Coronary artery (tissue), 2 donors: ENCODE results near the gene AHCYL2.

Source experiments
- DNase-seq: peaks from one replicate; pipeline ENCODE4 v3.0.0-alpha.2; 2017; ENCODE audit warnings: low spot score
- H3K27ac ChIP-seq, 2 donors: fragments of 200-600 bp; sonication (generic); one replicate each; pipeline ENCODE4 v1.5.1; 2016 to 2019
- H3K4me3 ChIP-seq: fragments of 200-600 bp; sonication (generic); 2 replicates; pipeline ENCODE4 v1.5.1; 2016; ENCODE audit warnings: mild to moderate bottlenecking, moderate library complexity
- TF ChIP-seq, protein P1 (sequence below): fragments of 200-600 bp; sonication (generic); IDR thresholded peaks from one replicate; pipeline ENCODE4 v1.5.1; 2019; ENCODE audit warnings: antibody characterized with exemption

Gene AHCYL2

DNA sequence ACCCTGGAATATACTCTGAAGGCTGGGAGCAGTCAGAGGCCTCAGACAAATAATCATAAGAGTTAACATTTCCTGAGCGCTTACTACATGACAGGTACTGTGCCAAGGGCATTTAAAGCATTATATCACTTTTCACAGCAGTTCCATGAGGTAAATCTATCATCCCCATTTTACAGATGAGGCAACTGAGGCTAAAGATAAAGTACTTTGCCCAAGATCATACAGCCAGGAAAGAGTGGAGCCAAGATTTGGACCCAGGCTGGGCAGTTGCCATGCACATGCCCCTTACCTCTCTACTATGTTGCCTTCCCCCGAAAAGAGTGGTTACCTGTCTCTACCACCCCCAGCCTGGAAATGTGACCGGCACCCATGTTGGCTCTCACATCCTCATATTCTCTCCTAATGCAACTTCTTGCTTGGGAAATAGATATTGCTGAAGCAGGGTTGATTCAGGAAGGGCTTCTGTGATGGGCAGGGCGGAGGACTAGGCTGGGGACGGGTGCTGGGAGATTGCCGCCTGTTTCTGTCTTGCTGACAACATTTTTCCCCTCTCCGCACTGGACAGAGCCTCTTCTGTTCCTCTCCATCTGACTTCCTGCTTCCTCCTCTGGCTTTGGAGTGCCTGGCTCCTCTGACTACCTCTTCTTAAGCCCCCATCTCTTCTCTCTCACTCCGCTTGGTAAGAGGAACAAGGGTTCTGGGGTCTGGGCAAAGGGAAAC, 22.6 kb upstream of the AHCYL2 start:
- TF ChIP-seq, protein P1, sequence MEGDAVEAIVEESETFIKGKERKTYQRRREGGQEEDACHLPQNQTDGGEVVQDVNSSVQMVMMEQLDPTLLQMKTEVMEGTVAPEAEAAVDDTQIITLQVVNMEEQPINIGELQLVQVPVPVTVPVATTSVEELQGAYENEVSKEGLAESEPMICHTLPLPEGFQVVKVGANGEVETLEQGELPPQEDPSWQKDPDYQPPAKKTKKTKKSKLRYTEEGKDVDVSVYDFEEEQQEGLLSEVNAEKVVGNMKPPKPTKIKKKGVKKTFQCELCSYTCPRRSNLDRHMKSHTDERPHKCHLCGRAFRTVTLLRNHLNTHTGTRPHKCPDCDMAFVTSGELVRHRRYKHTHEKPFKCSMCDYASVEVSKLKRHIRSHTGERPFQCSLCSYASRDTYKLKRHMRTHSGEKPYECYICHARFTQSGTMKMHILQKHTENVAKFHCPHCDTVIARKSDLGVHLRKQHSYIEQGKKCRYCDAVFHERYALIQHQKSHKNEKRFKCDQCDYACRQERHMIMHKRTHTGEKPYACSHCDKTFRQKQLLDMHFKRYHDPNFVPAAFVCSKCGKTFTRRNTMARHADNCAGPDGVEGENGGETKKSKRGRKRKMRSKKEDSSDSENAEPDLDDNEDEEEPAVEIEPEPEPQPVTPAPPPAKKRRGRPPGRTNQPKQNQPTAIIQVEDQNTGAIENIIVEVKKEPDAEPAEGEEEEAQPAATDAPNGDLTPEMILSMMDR: no peak
- Histone ChIP-seq H3K27ac (no peak overlapping the region), H3K4me3 (no peak overlapping the region)
- no peak for DNase-seq

DNA sequence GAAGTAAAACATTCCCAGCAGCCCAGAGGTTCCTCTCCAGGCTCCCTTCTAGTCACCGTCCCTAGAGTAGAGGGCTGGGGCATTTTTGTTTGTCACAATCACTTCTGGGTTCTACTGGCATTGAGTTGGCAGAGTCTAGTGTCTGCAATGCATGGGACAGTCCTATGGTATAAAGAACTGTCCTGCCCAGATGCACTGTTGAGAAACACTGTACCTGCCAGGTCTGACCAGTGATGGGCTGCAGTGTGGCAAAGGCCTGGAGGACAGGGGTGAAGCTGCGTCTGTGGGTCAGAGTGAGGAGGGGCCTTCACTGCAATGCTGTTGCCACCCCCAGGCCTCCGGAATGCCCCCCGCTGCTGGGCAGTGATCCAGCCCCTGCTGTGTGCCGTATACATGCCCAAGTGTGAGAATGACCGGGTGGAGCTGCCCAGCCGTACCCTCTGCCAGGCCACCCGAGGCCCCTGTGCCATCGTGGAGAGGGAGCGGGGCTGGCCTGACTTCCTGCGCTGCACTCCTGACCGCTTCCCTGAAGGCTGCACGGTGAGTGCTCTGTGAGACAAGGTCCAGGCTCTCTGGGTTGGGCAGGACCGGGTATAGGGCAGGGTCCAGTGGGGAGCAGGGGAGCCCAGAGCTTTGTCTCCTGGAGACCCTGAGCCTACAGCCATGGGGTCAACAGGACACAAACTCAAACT, 21.6 kb upstream of the AHCYL2 start:
- Histone ChIP-seq H3K27ac (no peak overlapping the region), H3K4me3 (no peak overlapping the region)
- TF ChIP-seq, protein P1: no peak
- no peak for DNase-seq

DNA sequence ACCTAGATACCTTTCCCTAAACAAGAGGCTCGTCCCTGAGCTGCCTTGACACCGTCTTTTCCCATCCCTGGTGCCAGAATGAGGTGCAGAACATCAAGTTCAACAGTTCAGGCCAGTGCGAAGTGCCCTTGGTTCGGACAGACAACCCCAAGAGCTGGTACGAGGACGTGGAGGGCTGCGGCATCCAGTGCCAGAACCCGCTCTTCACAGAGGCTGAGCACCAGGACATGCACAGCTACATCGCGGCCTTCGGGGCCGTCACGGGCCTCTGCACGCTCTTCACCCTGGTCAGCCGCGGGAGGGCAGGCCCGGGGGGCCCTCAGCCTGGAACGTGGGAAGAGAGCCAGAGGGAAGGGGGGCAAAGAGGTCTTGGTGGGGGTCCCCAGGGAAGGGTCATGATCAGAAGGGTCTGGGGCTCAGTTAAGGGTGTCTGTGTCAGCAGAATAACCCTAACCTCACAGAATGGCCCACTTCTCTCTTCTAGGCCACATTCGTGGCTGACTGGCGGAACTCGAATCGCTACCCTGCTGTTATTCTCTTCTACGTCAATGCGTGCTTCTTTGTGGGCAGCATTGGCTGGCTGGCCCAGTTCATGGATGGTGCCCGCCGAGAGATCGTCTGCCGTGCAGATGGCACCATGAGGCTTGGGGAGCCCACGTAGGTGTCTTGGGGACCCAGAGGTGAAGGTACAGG, 19.6 kb upstream of the AHCYL2 start:
- no peak for DNase-seq
- Histone ChIP-seq H3K27ac (no peak overlapping the region), H3K4me3 (no peak overlapping the region)
- TF ChIP-seq, protein P1: no peak

DNA sequence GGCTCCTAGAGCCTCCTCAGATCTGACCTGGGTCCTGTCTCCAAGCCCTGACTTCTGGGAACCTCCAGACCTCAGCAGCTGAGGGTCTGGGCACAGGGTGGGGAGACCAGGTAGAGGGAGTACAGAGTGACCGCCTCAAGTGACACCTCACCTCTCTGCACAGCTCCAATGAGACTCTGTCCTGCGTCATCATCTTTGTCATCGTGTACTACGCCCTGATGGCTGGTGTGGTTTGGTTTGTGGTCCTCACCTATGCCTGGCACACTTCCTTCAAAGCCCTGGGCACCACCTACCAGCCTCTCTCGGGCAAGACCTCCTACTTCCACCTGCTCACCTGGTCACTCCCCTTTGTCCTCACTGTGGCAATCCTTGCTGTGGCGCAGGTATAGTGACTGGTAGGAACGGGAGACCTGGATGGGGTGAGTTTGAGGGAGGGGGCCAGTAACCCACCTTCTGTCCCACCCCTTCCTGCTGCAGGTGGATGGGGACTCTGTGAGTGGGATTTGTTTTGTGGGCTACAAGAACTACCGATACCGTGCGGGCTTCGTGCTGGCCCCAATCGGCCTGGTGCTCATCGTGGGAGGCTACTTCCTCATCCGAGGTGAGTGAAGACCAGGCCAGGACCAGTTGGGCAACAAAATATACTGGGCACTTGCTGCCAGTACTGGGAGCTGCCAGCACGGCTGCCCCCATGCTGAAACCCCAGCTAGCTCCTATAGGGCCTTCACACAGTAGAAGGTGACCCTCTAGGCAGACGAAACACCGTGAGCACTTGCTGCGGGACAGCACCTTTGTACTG, 18.6 kb upstream of the AHCYL2 start:
- Histone ChIP-seq H3K4me3 (no peak overlapping the region), H3K27ac (no peak overlapping the region)
- DNase-seq: no peak
- TF ChIP-seq, protein P1: no peak

DNA sequence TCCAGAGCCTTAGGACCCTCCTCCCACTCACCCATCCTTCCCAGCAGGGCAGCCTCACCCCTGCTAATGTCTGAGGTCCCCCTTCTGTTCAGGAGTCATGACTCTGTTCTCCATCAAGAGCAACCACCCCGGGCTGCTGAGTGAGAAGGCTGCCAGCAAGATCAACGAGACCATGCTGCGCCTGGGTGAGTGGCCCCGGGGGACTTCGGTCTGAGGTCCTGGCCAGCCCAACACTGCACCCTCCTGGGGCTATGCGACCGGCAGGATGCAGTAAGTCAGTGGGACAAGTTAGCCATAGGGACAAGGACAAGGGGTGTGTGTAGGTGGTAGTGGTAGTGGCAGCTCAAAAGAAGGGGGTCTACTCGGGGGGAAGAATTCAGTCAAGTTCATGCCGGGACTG, 16.2 kb upstream of the AHCYL2 start:
- DNase-seq: no peak
- H3K27ac ChIP-seq: no peak overlapping the region
- no peak overlapping the region for H3K4me3 ChIP-seq
- TF ChIP-seq, protein P1: no peak

DNA sequence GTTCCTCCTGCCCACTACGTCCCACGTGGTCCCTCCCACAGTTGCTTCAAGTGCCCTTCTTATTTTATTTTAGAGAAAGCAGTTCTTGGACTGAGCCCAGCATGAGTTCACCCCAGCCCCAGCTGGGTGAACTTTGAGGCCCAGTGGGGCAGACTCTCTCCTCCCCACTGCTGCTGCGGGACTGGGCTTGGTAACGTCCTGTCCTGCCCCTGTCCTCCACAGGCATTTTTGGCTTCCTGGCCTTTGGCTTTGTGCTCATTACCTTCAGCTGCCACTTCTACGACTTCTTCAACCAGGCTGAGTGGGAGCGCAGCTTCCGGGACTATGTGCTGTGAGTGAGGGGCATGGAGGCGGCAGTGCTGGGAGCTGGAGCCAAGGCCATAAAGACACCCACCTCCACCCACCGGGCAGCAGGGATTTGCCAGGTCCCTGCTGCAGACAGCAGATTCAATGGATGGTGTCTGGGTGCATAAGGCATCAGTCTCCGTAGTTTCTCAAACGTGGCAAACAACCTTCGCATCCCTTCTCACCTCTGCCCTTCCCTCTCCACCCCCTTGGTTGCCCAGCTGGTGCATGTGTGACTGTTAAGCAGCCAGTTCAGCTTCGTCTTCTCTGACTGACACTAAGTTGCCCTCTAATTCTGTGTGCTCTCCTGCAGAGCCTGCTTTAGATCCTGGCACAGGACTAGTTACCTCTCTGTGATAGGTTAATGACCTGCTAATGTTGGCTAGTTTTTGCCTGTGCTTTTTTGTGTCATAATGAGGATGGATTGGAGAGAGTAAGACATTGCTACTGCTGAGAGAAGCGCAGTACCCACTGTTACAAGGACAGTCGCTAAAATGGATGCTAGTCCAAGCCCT, 15.5 kb upstream of the AHCYL2 start:
- TF ChIP-seq, protein P1: no peak
- no peak overlapping the region for H3K27ac ChIP-seq
- H3K4me3 ChIP-seq: no peak overlapping the region
- DNase-seq: no peak
